Caco-2 (cell line): ENCODE results near the gene TRIM58. TPM values are rescaled to one million over a fixed set of nuclear protein-coding genes. Genes with fewer than 3 reads are reported as not detected.

Experiments used
- BruUV-seq: library from RNA; stranded (reverse); fragments of 400-500 nt; replicated peaks from 2 replicates; lab custom pipeline; 2021; lab: Mats Ljungman, UMichigan
- CTCF ChIA-PET: fragments of 300-600 bp; sonication (Branson Sonifier 250); formaldehyde crosslinking; loops from one replicate; lab custom pipeline; 2022; ENCODE audit warnings: antibody characterized with exemption; lab: Charles Lee
- POLR2A ChIA-PET: fragments of 300-600 bp; sonication (Branson Sonifier 250); formaldehyde crosslinking; loops from one replicate; lab custom pipeline; 2022; ENCODE audit warnings: antibody characterized with exemption; lab: Charles Lee
- DNase-seq, 2 experiments: peaks; one replicate each; pipeline versions ENCODE4 v3.0.0 to v3.0.0-alpha.2; 2020 to 2022
- H3K27me3 ChIP-seq: replicated peaks from 2 replicates; pipeline ENCODE4 v1.6.0; 2011; ENCODE audit warnings: low read length; ENCODE audit not compliant: control insufficient read depth, insufficient read depth
- H3K36me3 ChIP-seq: 2 replicates; pipeline ENCODE4 v1.5.1; 2011; ENCODE audit warnings: low read length; ENCODE audit not compliant: control insufficient read depth, insufficient read depth
- H3K4me1 ChIP-seq: fragments of 250-450 bp; sonication (Bioruptor Pico); 2 replicates; pipeline ENCODE4 v1.5.1; 2020; ENCODE audit warnings: mild to moderate bottlenecking
- H3K4me3 ChIP-seq: 2 replicates; pipeline ENCODE4 v1.5.1; 2011; ENCODE audit warnings: low read depth, mild to moderate bottlenecking, control low read depth, low read length
- H3K9me3 ChIP-seq: fragments of 250-450 bp; sonication (Bioruptor Pico); 2 replicates; pipeline ENCODE4 v1.5.1; 2020; ENCODE audit warnings: mild to moderate bottlenecking, moderate library complexity
- H3K27ac Mint-ChIP-seq: one replicate; pipeline ENCODE4 v1.8.0; 2022; ENCODE audit warnings: mixed read lengths; ENCODE audit not compliant: unreplicated experiment
- H3K27me3 Mint-ChIP-seq: one replicate; pipeline ENCODE4 v1.8.0; 2022; ENCODE audit warnings: mixed read lengths; ENCODE audit not compliant: insufficient read depth, unreplicated experiment
- H3K36me3 Mint-ChIP-seq: one replicate; pipeline ENCODE4 v1.8.0; 2022; ENCODE audit warnings: mild to moderate bottlenecking, mixed read lengths; ENCODE audit not compliant: insufficient read depth, unreplicated experiment
- H3K4me1 Mint-ChIP-seq: one replicate; pipeline ENCODE4 v1.8.0; 2022; ENCODE audit warnings: low read depth, mixed read lengths; ENCODE audit not compliant: unreplicated experiment
- H3K4me3 Mint-ChIP-seq: one replicate; pipeline ENCODE4 v1.8.0; 2022; ENCODE audit warnings: mild to moderate bottlenecking, moderate library complexity, mixed read lengths; ENCODE audit not compliant: unreplicated experiment
- H3K9me3 Mint-ChIP-seq: one replicate; pipeline ENCODE4 v1.8.0; 2022; ENCODE audit warnings: mixed read lengths; ENCODE audit not compliant: unreplicated experiment
- CTCF ChIP-seq, 2 experiments: fragments of 200-600 bp in 1 of 2; IDR thresholded peaks; 1 replicate in 1 of 2; 2 replicates in 1 of 2; pipeline versions ENCODE4 v1.5.1 to v1.8.0; 2011 to 2022; ENCODE audit warnings: antibody characterized with exemption in 1 of 2, control low read depth in 1 of 2, inconsistent platforms in 1 of 2, low read depth in 1 of 2, low read length in 1 of 2, mild to moderate bottlenecking in 1 of 2, moderate library complexity in 1 of 2; ENCODE audit not compliant: insufficient read depth in 1 of 2, severe bottlenecking in 1 of 2, unreplicated experiment in 1 of 2
- intact Hi-C: fragments of 100-400 bp; cut with micrococcal nuclease; formaldehyde crosslinking; loops from one replicate; pipeline ENCODE4 v1.10.0; 2022; ENCODE audit not compliant: unreplicated experiment
- total RNA-seq: library from RNA; stranded (reverse); gene quantifications from 2 replicates; pipeline ENCODE4 v1.2.3, GENCODE V29; 2022

TRIM58 gene
- total RNA-seq, 1 experiment from 2014 or later, result not detected

- POLR2A ChIA-PET, result no interaction called here
- no peaks in the 10 kb centered on the region for H3K4me1 ChIP-seq
- Mint-ChIP-seq H3K4me1 (no peaks in the 10 kb centered on the region), H3K36me3 (peaks cover 5% of the 10 kb centered on the region), H3K4me3 (no peak overlapping the region), H3K27ac (no peak overlapping the region), H3K27me3 (no peaks in the 10 kb centered on the region), H3K9me3 (peaks cover 19% of the 10 kb centered on the region)
- H3K36me3 ChIP-seq, result no peaks in the 10 kb centered on the region
- no peaks in the 10 kb centered on the region for H3K9me3 ChIP-seq
- no peak overlapping the region for H3K4me3 ChIP-seq
- intact Hi-C loops, result no loop called here
- CTCF ChIA-PET, result no interaction called here
- no peak for TF ChIP-seq CTCF (IDR thresholded peaks at IDR 0.05; ENCODE audit: insufficient read depth in 1 of 2, low read depth in 1 of 2, low read length in 1 of 2, severe bottlenecking in 1 of 2, unreplicated experiment in 1 of 2)
- BruUV-seq, result no TSS peak
- DNase-seq, result no peak
- H3K27me3 ChIP-seq, result no peaks in the 10 kb centered on the region
Measured at GRCh38 chr1:247833601-247834000, 23.4 kb upstream of the TRIM58 start.

- no peaks in the 10 kb centered on the region for H3K4me1 ChIP-seq
- TF ChIP-seq CTCF (IDR thresholded peaks at IDR 0.05; ENCODE audit: insufficient read depth in 1 of 2, low read depth in 1 of 2, low read length in 1 of 2, severe bottlenecking in 1 of 2, unreplicated experiment in 1 of 2), result no peak
- no peak overlapping the region for H3K4me3 Mint-ChIP-seq
- H3K4me1 Mint-ChIP-seq, result no peaks in the 10 kb centered on the region
- no peaks in the 10 kb centered on the region for H3K27me3 ChIP-seq
- no peak for DNase-seq
- no peaks in the 10 kb centered on the region; the same call in 1 of the 2 replicates for H3K9me3 ChIP-seq
- H3K36me3 Mint-ChIP-seq, result no peaks in the 10 kb centered on the region
- ChIA-PET POLR2A (no interaction called here), CTCF (no interaction called here)
- intact Hi-C loops, result no loop called here
- BruUV-seq, result no TSS peak
- no peak overlapping the region for H3K4me3 ChIP-seq
- H3K36me3 ChIP-seq, result no peaks in the 10 kb centered on the region
- H3K27me3 Mint-ChIP-seq, result no peaks in the 10 kb centered on the region
- no peak overlapping the region for H3K27ac Mint-ChIP-seq
- peaks cover 21% of the 10 kb centered on the region for H3K9me3 Mint-ChIP-seq
Measured at GRCh38 chr1:247840818-247841217, 16.2 kb upstream of the TRIM58 start.

- intact Hi-C loops, result no loop called here
- no peaks in the 10 kb centered on the region for H3K36me3 Mint-ChIP-seq
- no peaks in the 10 kb centered on the region for H3K4me1 Mint-ChIP-seq
- H3K4me3 Mint-ChIP-seq, result no peak within 1 kb of the TSS
- H3K27ac Mint-ChIP-seq, result no peak within 1 kb of the TSS
- ChIA-PET POLR2A (no interaction called here), CTCF (no interaction called here)
- no TSS peak for BruUV-seq
- Histone ChIP-seq H3K4me3 (no peak within 1 kb of the TSS), H3K27me3 (no peaks in the 10 kb centered on the region), H3K9me3 (no peaks in the 10 kb centered on the region; the same call in 1 of the 2 replicates), H3K36me3 (no peaks in the 10 kb centered on the region), H3K4me1 (no peaks in the 10 kb centered on the region)
- no peak for TF ChIP-seq CTCF (IDR thresholded peaks at IDR 0.05; ENCODE audit: insufficient read depth in 1 of 2, low read depth in 1 of 2, low read length in 1 of 2, severe bottlenecking in 1 of 2, unreplicated experiment in 1 of 2)
- DNase-seq, result no peak
- H3K9me3 Mint-ChIP-seq, result peaks cover 20% of the 10 kb centered on the region
- H3K27me3 Mint-ChIP-seq, result no peaks in the 10 kb centered on the region
Measured at GRCh38 chr1:247841796-247842195, 15.2 kb upstream of the TRIM58 start, which contains the start of gene OR11L1. Gene OR11L1, minus strand, starts transcription at chr1:247841896. Its CDS starts 0 bp downstream, at chr1:247841896.
